H1 (cell line): ENCODE results near the gene PLIN1. TPM values are rescaled to one million over a fixed set of nuclear protein-coding genes. Genes with fewer than 3 reads are reported as not detected.

Experiments
- HDAC2 ChIP-seq, 2 experiments: fragments of 300-600 bp in 1 of 2; sonication (generic) in 1 of 2; IDR thresholded peaks; 2 replicates each; pipeline ENCODE4 v1.6.1; 2011 to 2012; ENCODE audit warnings: low read depth in 2 of 2, low read length in 2 of 2, mild to moderate bottlenecking in 2 of 2, moderate library complexity in 2 of 2, borderline replicate concordance in 1 of 2, inconsistent platforms in 1 of 2
- RBBP5 ChIP-seq: IDR thresholded peaks from 2 replicates; pipeline ENCODE4 v1.7.1; 2012; ENCODE audit warnings: low read depth, mild to moderate bottlenecking, inconsistent platforms, low read length, moderate library complexity, borderline replicate concordance
- RFX5 ChIP-seq: IDR thresholded peaks from 2 replicates; pipeline ENCODE4 v1.6.1; 2011; ENCODE audit warnings: low read depth, low read length, improper control_type of control experiment, borderline replicate concordance
- polyA plus RNA-seq, 7 experiments: library from polyadenylated mRNA; depleted of rRNA in 3 of 7; stranded (reverse) in 5 of 7; unstranded in 2 of 7; fragments of >200 nt in 5 of 7; fragments of 200-250 nt in 2 of 7; gene quantifications; 1 replicate in 5 of 7; 2 replicates in 1 of 7; 4 replicates in 1 of 7; pipeline versions ENCODE4 v1.2.1 to v1.2.3, GENCODE V29; 2011 to 2013; ENCODE audit warnings: missing spikeins in 2 of 7, mixed read lengths in 2 of 7
- total RNA-seq: library from RNA; stranded (reverse); fragmentation: NEBNext Ultra II Directional; extraction: Animal tissue kit (Norgen Biotek cat#: 25700); gene quantifications from 2 replicates; pipeline ENCODE4 v1.2.1, GENCODE V29; 2021
- TF ChIP-seq, protein P1 (sequence below): IDR thresholded peaks from 2 replicates; pipeline ENCODE4 v1.6.1; 2012; ENCODE audit warnings: inconsistent platforms

The PLIN1 gene
- total and polyA plus RNA-seq, 2 of the 8 experiments (the other 6 are each of a cell fraction or from before 2014, with no cell fraction given): 0.33 TPM; not detected in 1

DNA sequence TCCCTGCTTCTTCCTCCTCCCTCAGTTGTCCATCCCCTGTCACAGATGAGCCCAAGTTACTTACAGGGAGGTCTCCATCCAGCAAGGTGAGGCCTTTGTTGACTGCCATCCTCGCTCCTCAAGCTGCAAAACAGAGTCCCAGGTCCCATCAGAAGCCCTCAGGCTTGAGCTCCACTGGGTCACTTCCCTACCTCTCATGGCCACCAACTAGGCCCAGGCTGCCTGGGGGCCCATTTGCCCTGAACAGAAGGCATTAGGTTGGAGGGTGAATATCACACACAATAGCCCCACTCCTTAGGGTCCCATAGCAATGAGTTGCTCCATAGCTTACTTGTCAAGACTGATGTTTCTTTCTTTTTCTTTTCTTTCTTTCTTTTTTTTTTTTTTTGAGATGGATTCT lies 1.8 kb downstream of the PLIN1 start (continued):
- TF ChIP-seq, protein P1, sequence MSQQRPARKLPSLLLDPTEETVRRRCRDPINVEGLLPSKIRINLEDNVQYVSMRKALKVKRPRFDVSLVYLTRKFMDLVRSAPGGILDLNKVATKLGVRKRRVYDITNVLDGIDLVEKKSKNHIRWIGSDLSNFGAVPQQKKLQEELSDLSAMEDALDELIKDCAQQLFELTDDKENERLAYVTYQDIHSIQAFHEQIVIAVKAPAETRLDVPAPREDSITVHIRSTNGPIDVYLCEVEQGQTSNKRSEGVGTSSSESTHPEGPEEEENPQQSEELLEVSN: no peak
- TF ChIP-seq RFX5 (no peak), RBBP5 (no peak), HDAC2 (IDR thresholded peaks at IDR 0.05; ENCODE audit: borderline replicate concordance in 1 of 2, low read depth in 2 of 2, low read length in 2 of 2) (no peak)
